ENCODE measurements around the gene ELOB. TPM values are rescaled to one million over a fixed set of nuclear protein-coding genes. Genes with fewer than 3 reads are reported as not detected.
A peak's percentile ranks its signal among the peaks of the same experiment; 100 is the strongest.

The ELOB gene
- total and polyA plus RNA-seq, 3 donors from 2014 or later = 377 to 582 (median 381) TPM

GRCh38 chr16:2779151-2779920 is 2.3 kb upstream of the ELOB start:
- peaks cover 19% of the 10 kb centered on the region for H3K4me1 ChIP-seq
- no peaks in the 10 kb centered on the region for H3K27me3 ChIP-seq
- H3K9me3 ChIP-seq = no peaks in the 10 kb centered on the region
- no peak overlapping the region for H3K4me3 ChIP-seq
- H3K36me3 ChIP-seq (ENCODE audit: low read depth, missing control alignments) = no peaks in the 10 kb centered on the region
- WGBS, 2 donors = 43 to 74% methylated on average over 12 to 23 of the region's 23 CpGs
- peak overlapping the region in 1 of 2 donors; percentile 100 for H3K27ac ChIP-seq
- TF ChIP-seq POLR2A (IDR thresholded peaks at IDR 0.05) (no peak), CTCF (IDR thresholded peaks at IDR 0.05) (no peak)
- DNase-seq = no peak
- intact Hi-C loops (cut with DNase I; ENCODE audit: low total_unique reads) = no loop called here

GRCh38 chr16:2778630-2778958 is 1.5 kb upstream of the ELOB start:
- WGBS, 2 donors = 60 to 81% methylated on average over 1 to 12 of the region's 12 CpGs

GRCh38 chr16:2777903-2778629 is 986 bp upstream of the ELOB start:
- Histone ChIP-seq H3K4me1 (peaks cover 19% of the 10 kb centered on the region), H3K27me3 (no peaks in the 10 kb centered on the region), H3K9me3 (no peaks in the 10 kb centered on the region), H3K36me3 (ENCODE audit: low read depth, missing control alignments) (no peaks in the 10 kb centered on the region), H3K27ac (peak overlapping the region; percentile 100), H3K4me3 (peak overlapping the region; percentile 80 to 100)
- intact Hi-C loops (cut with DNase I; ENCODE audit: low total_unique reads) = no loop called here
- WGBS, 2 donors = 8 to 16% methylated on average over 13 to 27 of the region's 27 CpGs
- DNase-seq = peak; percentile 40
- no peak for TF ChIP-seq POLR2A (IDR thresholded peaks at IDR 0.05)
- no peak for TF ChIP-seq CTCF (IDR thresholded peaks at IDR 0.05)

More at GRCh38 chr16:2778630-2778958, 1.5 kb upstream of the ELOB start:
- Histone ChIP-seq H3K36me3 (ENCODE audit: low read depth, missing control alignments) (no peaks in the 10 kb centered on the region), H3K4me3 (peak overlapping the region in 1 of 2 donors; percentile 100), H3K9me3 (no peaks in the 10 kb centered on the region), H3K4me1 (peaks cover 19% of the 10 kb centered on the region), H3K27me3 (no peaks in the 10 kb centered on the region), H3K27ac (peak overlapping the region; percentile 100)
- TF ChIP-seq CTCF (IDR thresholded peaks at IDR 0.05) (no peak), POLR2A (IDR thresholded peaks at IDR 0.05) (no peak)
- no peak for DNase-seq
- intact Hi-C loops (cut with DNase I; ENCODE audit: low total_unique reads) = no loop called here

GRCh38 chr16:2776500-2777139 is 460 bp downstream of the ELOB start:
- peak overlapping the region; percentile 80 to 100 for H3K4me3 ChIP-seq
- H3K27ac ChIP-seq = peak overlapping the region; percentile 75 to 100
- no peaks in the 10 kb centered on the region for H3K9me3 ChIP-seq
- TF ChIP-seq POLR2A (IDR thresholded peaks at IDR 0.05) (no peak), CTCF (IDR thresholded peaks at IDR 0.05) (no peak)
- WGBS, 2 donors = 0% methylated on average over 6 to 57 of the region's 72 CpGs
- no peaks in the 10 kb centered on the region for H3K36me3 ChIP-seq (ENCODE audit: low read depth, missing control alignments)
- no peak for DNase-seq
- peaks cover 19% of the 10 kb centered on the region for H3K4me1 ChIP-seq
- intact Hi-C loops (cut with DNase I; ENCODE audit: low total_unique reads) = no loop called here
- no peaks in the 10 kb centered on the region for H3K27me3 ChIP-seq

All from testis (tissue), 3 donors.